OCI-LY3 (cell line): ENCODE measurements around the gene LRCH1.

Experiments
- EZH2phosphoT487 ChIP-seq: fragments of 200-600 bp; shearing (Covaris generic); IDR thresholded peaks from 2 replicates; pipeline ENCODE4 v1.6.1; 2018; ENCODE audit warnings: antibody characterized with exemption, mixed run types, low read depth
- TF ChIP-seq, protein P1 (sequence below): fragments of 200-600, 300-600 bp; sonication (generic); IDR thresholded peaks from 2 replicates; pipeline ENCODE4 v1.5.1; 2014; ENCODE audit warnings: antibody characterized with exemption, low read length, low read depth

GRCh38 chr13:46536341-46536740 is 16.6 kb upstream of the LRCH1 start:
- TF ChIP-seq, protein P1, sequence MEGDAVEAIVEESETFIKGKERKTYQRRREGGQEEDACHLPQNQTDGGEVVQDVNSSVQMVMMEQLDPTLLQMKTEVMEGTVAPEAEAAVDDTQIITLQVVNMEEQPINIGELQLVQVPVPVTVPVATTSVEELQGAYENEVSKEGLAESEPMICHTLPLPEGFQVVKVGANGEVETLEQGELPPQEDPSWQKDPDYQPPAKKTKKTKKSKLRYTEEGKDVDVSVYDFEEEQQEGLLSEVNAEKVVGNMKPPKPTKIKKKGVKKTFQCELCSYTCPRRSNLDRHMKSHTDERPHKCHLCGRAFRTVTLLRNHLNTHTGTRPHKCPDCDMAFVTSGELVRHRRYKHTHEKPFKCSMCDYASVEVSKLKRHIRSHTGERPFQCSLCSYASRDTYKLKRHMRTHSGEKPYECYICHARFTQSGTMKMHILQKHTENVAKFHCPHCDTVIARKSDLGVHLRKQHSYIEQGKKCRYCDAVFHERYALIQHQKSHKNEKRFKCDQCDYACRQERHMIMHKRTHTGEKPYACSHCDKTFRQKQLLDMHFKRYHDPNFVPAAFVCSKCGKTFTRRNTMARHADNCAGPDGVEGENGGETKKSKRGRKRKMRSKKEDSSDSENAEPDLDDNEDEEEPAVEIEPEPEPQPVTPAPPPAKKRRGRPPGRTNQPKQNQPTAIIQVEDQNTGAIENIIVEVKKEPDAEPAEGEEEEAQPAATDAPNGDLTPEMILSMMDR: no peak
- TF ChIP-seq EZH2phosphoT487: no peak
